Activated CD8-positive, alpha-beta memory T cell treated with anti-CD3 and anti-CD28 coated beads for 36 hours (primary cell): Measurements from ENCODE around the gene OPCML. TPM values are rescaled to one million over a fixed set of nuclear protein-coding genes. Genes with fewer than 3 reads are reported as not detected.

ENCODE experiments used
- CTCF ChIA-PET: fragments of 350-600 bp; sonication (Branson Sonifier 250); formaldehyde crosslinking; loops from one replicate; lab custom pipeline; 2021; ENCODE audit warnings: antibody characterized with exemption; lab: Charles Lee
- POLR2A ChIA-PET: fragments of 350-600 bp; sonication (Branson Sonifier 250); formaldehyde crosslinking; loops from one replicate; lab custom pipeline; 2021; ENCODE audit warnings: antibody characterized with exemption; lab: Charles Lee
- total RNA-seq, 2 experiments: library from RNA; stranded (reverse); gene quantifications; one replicate each; pipeline ENCODE4 v1.2.3, GENCODE V29; 2021

The OPCML gene
- total RNA-seq, 2 experiments from 2014 or later: not detected

DNA sequence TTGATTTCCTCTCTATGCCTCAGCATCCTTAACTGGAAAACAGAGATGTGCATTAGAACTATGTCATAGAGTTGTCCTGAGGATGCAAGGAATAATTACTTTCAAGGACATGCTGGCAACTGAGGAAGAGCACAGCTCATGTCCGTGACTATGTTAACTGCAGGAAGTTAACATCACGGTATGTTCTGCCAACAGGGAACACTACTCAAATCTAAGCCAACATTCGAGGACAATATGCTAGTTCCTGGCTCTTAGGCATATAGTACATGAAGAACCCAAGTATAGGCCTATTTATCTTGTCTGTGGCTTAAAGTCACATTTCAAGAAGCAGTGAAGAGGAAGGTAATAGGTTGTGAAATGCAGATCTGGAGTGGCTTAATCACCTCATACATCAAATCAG lies 1032.6 kb downstream of the OPCML start:
- CTCF ChIA-PET: no interaction called here

DNA sequence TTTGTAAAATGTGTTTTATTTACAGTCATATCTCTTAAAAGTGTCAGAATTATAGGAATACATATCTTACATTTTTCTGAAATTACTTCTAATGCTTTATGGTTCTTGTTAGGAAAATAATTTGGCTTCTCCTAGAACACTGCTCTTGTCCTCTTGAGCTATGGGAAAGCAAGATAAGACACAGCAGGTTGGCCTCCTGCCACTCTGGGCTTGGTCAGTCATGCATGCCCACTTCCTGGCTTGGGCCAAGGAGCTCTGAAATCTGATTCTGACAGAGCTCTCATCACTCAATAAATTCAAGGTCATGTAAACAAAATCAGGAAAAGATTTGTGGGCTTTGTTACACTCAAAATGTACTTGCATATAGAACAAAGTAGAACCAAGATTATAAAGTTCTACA lies 1036.0 kb downstream of the OPCML start:
- ChIA-PET CTCF (no interaction called here), POLR2A (no interaction called here)

More for the DNA sequence above, 1032.6 kb downstream of the OPCML start:
- POLR2A ChIA-PET: no interaction called here

DNA sequence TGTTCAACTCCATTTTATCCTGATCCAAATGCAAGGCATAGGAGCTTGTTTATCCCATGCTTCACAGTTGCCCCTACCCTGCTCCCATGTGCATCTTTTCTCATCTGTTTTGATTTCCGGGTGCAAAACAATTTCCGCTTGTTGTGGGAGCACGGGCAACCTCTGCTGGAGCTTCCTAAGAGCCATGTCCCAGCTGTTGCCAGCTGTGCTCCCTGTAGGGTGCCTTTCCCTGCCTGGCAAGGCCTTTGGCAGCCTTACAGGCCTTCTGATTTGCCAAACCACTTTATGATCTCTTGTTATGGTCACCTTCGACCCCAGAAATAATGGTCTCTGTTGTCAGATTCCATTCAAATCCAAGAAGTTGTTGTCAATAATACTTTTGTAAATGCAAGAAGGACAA lies 1038.5 kb downstream of the OPCML start:
- CTCF ChIA-PET: no interaction called here
- POLR2A ChIA-PET: no interaction called here

DNA sequence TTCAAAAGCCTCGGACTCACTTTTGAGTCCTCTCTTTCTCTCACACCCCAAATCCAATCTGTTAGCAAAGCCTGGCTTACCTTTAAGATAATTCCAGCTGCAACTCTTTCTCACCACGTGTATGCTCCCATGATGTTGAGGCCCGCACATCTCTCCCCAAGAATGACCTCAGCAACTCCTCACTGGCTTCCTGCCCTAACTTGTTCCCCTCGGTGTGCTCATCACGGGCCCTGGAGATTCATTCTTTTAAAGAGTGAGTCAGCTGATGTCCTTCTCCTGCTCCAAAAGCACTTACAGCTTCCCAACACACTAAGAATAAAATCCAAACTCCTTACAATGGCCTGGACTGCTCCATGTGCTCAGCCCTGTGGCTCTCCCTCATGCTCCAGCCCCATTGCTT lies 1041.3 kb downstream of the OPCML start:
- CTCF ChIA-PET: interaction anchor here (0.7 kb wide), 1 partner anchor 327 kb away, joined by 5 read pairs; no protein-coding TSS in a partner anchor

DNA sequence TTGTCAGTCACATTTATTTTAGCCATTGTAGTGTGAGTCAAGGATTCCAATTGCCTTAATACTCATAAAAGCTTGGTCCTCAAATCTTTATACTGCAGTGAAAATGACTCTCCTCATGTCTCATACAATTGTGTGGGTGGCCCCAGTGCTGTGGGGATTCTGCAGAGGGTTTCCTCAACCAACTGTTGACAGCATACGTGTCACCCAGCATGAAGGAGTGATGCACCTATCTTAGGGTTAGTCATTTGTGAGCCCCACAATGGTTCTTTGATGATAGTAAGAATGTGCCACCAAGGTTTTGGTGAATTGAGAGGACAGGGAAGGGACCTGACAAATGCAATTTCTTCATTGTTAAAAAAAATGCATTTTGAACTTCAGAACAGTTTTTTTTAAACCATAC lies 1046.2 kb downstream of the OPCML start:
- CTCF ChIA-PET: no interaction called here
- POLR2A ChIA-PET: no interaction called here

More for the DNA sequence above, 1041.3 kb downstream of the OPCML start:
- POLR2A ChIA-PET: no interaction called here

DNA sequence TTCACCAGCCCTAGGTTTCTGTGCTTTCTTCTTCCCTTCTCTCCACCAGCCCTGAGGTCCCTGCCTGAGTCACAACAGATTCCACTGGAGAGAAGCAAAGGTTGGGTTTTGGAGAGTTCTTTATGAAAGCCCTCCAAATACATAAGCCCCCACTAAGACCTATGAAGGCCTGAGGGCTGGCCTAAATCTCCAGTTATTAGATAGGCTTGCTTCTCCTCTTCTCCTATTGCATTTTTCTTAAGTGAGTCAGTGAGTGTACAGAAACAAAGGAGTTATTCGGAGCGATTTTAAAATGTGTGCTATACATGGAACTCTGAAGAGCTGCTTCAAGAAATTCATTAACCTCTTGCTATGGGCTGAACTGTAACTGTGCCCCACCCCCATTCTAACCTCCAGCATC lies 1057.3 kb downstream of the OPCML start:
- ChIA-PET CTCF (no interaction called here), POLR2A (no interaction called here)

DNA sequence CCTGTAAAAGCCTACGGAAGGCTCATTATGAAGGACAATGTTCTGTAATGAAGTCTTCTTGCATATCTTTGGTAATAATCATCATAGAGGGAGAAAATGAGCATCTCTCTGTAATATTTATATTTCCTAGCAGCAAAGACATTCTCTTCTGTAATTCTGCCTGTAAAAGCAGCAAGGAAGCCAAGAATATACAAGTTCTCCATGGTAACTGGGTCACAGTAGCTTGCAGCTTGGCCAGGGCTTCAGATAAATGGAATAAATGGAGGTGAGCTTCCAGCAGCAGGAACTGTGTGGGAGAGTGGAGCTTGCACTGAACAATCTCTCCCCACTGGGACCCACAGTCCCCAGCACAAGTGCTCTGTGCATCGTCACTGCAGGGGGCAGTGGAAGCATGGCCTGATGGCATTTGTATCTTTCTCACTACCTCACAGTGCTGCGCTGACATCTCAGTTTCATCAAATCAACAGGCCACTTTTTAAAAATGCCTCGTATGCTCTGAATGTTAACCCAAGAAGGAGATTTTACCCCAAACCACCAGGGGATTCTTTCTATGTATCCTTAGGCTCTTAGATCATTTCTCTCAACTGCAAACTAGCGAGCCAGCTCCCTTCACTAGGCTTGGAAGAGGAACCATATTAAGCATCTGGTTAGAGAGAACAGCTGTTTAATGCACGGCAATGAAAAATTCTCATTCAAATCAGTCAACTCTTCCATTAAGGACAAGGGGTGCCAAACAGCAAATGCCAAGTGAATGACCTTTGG lies 1059.7 kb downstream of the OPCML start:
- ChIA-PET POLR2A (no interaction called here), CTCF (no interaction called here)

DNA sequence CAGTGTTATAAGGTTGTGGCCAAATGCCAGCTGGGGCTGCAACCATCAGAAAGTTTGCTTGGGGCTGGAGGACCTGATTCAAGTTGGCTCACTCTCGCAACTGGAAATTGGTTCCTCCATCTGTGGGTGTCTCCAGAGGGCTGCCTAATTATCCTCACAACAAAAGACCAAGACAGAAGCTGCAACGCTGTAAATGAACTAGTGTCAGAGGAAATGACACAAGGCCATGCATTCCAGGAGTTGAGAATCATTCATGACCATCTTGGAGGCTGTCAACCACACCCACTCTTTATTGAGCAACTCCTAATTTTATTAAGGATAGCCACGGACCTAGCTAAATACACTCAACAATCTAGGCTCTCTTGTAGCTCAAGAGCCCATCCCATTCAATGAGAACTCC lies 1060.8 kb downstream of the OPCML start:
- POLR2A ChIA-PET: no interaction called here
- CTCF ChIA-PET: no interaction called here

DNA sequence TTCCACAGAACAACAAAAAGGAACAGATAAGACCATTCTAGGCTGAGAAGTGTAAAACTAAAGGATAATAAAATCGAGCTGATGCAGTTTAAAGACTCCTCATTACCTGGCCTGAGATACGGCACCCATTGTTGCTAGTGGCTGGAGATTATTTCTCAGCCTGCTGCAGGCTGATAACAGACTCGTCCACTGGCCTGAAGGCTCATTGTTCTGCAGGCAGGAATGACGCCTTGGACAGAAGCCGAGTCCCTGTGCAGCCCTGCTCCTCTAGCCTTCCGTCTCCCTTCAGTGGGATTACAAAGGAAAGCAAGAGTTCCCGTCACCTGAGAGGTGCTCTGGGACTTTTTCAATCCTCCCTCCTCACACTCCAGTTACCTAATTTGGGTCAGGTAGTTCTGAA lies 1065.3 kb downstream of the OPCML start:
- CTCF ChIA-PET: no interaction called here
- POLR2A ChIA-PET: no interaction called here

DNA sequence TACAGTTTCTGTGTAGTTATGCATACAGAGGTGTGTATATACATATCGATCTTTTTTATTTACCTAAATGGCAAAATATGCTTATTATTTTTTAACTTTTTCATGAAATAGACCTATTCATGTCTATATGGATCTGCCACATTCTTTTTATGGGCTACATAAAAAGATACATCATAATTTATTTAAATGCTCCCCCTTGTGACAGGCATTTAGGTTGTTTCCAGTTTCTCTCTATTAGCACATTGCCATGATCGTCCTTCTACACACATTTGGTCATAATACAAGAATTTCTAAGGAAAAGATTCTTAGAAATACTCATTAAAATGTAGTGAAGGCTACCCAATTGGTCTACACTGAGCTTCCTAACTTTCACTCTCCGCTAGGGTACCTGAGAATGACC lies 1067.4 kb downstream of the OPCML start:
- ChIA-PET POLR2A (no interaction called here), CTCF (no interaction called here)

DNA sequence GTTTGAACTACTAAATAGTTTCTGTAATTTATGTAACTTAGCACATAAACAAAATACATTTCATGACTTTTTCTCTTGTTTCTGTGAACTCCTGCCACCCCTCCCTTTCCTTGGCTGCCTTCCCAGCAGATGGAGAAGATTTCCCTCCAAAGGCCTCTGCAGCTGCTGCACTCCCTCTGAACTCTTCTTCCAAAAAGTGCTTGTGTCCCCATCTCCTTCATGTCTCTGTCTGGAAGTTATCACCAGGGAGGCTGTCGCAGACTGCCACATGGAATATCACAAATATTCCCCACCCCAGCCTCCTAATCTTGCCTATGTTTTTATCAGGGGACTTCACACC lies 1068.3 kb downstream of the OPCML start:
- ChIA-PET POLR2A (no interaction called here), CTCF (no interaction called here)

DNA sequence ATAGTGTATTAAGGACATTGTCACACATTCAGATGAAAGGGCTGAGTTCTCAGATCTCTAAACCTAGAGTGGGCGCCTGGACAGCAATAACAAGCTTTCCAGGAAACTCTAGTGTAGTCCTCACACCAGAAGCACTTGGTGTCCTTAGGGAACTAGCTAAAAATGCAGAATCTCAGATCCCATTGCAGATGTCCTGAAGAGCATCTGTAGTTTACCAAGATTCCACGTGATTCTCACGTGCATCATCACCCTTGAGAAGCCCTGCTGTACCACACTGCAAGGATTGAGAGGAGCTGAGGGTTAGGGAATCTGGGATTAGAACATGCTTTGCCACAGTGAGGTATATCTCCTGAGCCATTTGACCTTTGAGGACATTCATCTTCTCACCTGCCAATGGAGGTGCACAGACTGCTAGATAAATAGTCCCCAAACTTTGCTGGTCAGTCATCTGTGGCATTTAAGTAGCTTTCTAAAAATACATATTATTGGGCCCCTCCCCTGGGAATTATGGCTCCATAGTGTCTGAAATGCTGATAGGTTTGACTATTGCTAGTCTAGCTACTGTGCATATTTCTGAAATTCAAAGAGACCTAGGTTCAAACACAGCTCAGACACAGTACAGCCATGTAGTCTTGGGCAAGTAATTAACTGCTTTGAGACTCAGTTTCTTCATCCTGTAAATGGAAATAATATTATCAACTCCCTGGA lies 1068.9 kb downstream of the OPCML start:
- ChIA-PET CTCF (no interaction called here), POLR2A (no interaction called here)

DNA sequence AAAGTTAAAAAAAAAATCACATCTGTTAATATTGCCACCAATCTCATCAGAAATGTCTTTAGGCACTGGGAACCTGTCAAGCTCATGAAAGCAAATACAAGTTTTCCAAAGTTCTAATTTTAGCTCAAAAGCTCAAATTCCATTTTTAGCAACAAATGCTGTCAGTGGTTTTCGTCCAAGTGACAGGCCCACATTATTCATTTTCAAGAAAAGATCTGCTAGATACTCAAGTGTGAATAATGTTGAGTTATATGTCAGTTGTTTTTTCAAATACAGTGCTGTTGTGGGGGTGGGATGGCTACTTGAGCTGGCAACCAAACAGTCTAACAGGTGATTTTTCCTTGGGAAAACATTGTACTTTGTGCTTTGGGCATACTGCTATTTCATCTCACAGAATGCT lies 1072.6 kb downstream of the OPCML start:
- CTCF ChIA-PET: no interaction called here
- POLR2A ChIA-PET: no interaction called here

DNA sequence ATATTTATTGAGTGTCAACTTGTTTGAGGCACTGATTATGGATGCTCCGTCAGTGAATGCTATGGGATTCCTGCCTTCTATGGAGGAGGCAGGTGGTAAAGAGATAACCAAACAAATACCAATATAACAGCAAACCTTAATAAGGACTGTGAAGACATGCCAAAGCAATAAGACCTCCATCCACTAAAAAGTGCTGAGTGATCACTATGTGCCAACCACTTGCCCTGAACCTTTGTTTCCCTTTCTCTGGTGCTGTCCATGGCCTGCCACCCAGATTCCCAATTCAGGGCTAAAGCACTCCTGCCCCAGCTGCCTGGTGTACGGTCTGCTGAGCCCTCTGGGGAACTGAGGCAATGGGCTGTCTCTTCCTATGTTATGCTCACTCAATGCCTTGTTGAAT lies 1074.9 kb downstream of the OPCML start:
- ChIA-PET CTCF (no interaction called here), POLR2A (no interaction called here)

DNA sequence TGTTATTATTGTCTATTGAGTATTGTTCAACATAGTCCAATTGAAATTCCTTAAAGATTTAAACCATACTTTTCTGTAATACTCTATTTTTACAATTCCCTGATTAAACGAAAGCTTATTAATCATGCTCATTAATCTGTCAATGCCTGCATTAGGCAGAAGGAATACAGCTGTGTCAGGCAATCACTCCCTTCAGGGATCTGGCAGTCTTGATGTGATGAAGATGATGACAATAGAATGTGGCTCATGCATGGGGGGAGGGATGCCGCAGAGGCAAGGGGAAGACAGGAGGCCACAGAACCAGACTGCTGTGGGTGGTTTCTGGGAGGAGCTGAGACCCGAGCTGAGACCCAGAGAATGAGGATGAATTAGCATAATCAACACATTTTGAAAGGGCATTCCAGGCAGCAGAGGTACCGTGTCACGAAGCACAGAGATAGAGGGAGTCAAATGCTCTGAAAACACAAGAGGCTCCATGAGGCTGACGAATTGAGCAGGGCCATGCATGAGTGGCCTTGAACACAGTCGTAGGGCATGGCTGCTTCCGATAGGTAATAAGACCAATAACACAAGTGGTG lies 1075.5 kb downstream of the OPCML start:
- ChIA-PET POLR2A (no interaction called here), CTCF (no interaction called here)

DNA sequence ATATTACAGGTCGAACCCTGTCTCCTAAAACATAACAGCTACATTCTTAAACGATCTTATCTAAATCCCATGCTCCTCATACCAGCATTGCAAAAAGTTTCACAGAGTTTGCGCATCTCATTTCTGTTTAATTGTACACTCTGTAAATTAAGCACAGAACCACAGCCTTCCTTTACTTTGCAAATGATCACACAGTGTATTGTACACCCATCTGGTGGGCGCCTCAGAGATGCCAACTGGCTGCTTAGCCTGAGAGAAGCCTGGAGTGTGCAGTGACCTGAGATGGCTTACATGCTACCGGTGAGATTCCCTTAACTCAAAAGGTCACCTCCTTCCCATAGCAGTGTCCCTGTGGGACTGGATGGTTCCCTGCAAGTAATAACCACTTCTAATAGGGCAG lies 1077.3 kb downstream of the OPCML start:
- POLR2A ChIA-PET: no interaction called here
- CTCF ChIA-PET: no interaction called here

DNA sequence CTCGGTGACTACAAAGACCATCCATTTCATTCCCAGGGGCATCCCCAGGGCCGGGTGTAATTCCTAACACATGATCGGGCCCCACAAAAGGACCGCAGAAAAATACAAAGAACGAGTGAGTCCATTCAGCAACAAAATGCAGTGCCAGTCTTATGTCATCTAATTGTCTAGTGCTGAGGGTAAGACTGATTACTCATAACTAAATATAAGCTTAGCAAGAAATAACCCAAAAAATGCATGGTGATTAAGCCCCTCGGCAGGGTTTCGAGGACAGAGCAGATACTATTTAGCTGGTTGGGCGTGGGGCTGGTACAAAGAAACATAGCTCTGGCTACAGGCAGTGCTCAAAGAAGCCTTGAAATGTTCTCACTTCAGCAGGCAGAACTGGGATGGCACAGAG lies 1078.9 kb downstream of the OPCML start:
- ChIA-PET CTCF (no interaction called here), POLR2A (no interaction called here)

DNA sequence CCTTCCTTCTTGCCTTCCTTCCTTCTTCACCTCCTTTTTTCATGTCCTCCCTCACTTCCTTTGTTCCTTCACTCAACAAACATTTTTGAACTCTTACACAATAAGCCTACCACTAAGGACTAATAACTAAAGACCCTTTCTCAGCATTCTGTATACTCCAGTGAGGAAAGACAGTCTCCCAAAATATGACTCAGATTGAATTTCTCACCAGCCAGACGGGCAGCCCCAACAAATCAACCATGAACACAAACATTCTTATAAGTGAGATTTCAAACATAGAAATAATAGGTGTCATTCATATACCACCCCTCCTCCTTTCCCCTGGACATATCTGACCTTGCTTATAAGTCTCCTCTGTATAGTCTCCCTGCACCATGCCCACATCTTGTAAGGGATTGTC lies 1079.7 kb downstream of the OPCML start:
- CTCF ChIA-PET: no interaction called here
- POLR2A ChIA-PET: no interaction called here

DNA sequence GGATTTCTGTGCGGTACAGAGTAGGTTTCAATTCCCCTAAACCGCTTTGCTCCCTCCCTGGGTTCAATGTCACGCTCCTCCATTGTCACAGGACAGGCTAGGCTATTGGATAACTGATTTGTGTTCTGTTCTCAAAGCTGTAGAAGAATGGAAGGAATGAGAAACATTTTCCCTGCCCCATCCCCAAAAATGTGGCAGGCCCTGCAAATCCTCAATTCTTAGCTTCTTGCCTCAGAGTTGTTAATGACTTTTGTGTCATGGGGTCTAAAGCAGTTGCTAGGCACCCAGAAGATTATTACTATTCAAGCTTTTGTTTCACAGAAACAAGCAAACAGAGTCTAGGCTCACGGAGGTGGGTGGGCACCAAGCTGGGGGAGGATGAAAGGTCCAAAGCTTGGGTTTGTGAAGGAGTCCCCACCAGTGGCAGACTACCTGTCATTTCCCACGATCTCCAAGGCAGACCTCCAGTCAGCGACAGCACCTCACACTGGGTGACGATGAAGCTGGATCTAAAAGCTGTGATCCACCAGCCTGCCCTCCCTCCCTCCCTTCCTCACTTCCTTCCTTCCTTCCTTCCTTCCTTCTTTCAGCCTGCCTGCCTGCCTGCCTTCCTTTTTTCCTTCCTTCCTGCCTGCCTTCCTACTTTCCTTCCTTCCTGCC lies 1080.2 kb downstream of the OPCML start:
- CTCF ChIA-PET: no interaction called here

DNA sequence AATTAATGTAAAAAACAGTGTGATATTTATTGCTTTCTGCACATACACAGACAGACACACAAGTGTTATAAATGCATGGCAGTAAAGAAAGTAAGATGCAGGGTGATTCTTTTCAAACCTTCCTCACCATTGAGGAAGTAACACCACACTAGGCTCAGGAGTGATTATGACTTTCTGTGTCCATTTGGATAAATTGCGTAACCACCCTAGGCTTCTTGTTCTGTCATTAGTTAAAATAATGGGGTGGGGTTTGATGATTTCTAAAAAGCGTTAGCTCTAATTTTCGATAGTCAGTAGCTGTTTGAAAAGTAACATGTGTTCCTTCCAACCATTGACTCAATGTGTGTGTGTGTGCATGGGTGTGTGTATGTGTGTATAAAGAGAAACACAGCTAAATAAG lies 1081.7 kb downstream of the OPCML start:
- ChIA-PET CTCF (no interaction called here), POLR2A (no interaction called here)

More for the DNA sequence above, 1080.2 kb downstream of the OPCML start:
- POLR2A ChIA-PET: no interaction called here
